Tibial nerve (tissue), 4 donors: ENCODE measurements around the gene GGACT.

Source experiments
- EP300 ChIP-seq, 2 donors: sonication (generic); formaldehyde crosslinking; IDR thresholded peaks; one replicate each; pipeline ENCODE4 v1.6.1; 2017; ENCODE audit warnings: antibody characterized with exemption in 2 of 2, mild to moderate bottlenecking in 1 of 2
- POLR2A ChIP-seq, 2 donors: fragments of 450-650 bp; IDR thresholded peaks; one replicate each; pipeline ENCODE4 v1.6.1; 2017; ENCODE audit warnings: antibody characterized with exemption in 2 of 2, mild to moderate bottlenecking in 2 of 2, moderate library complexity in 2 of 2
- TF ChIP-seq, protein P1 (sequence below), 5 experiments: fragments of 200-600 bp in 3 of 5; fragments of 450-650 bp in 2 of 5; sonication (generic) in 3 of 5; IDR thresholded peaks; one replicate each; pipeline ENCODE4 v1.5.1; 2016 to 2019; ENCODE audit warnings: antibody characterized with exemption in 5 of 5, mild to moderate bottlenecking in 3 of 5, moderate library complexity in 2 of 5

DNA sequence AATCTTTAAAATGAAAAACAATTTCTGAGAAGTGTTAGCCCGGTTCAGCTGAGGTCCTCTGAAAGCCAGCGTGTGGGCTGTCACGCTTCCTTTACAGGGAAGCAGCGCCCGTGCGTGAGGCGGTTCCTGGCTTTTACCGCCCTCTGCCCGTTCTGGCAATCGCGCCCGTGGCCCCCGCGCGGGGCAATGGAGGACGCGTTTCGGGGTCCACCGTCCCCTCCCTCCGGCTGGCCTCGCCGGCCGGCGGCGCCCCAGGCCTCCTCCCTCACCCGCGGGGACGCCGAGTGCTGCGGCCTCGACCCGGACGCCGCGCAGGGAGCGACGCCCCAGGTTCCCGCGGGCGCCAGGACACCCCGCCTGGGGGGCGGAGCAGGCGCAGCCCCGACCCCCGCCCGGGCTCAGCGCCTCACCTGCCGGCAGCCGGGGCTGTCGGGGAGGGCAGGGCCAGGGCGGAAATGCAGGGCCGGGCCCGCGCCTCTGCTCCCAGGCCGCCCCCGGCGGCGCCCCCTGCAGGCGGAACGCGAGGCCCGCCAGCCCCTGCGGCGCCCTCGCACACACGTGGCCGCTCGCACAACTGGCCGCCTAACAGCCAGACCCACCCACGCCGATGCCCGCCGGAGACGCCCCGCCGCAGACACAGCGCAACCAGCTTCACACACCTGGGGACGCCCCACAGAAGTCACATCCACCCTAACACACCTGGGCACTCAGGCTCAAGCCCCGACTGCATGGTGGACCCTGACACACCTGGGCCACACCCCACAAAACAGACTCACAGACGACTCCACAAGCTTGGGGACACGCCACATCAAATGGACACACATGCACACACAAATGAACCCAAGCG, at the start of gene GGACT:
- no peak for TF ChIP-seq EP300 (IDR thresholded peaks at IDR 0.05)
- TF ChIP-seq, protein P1, sequence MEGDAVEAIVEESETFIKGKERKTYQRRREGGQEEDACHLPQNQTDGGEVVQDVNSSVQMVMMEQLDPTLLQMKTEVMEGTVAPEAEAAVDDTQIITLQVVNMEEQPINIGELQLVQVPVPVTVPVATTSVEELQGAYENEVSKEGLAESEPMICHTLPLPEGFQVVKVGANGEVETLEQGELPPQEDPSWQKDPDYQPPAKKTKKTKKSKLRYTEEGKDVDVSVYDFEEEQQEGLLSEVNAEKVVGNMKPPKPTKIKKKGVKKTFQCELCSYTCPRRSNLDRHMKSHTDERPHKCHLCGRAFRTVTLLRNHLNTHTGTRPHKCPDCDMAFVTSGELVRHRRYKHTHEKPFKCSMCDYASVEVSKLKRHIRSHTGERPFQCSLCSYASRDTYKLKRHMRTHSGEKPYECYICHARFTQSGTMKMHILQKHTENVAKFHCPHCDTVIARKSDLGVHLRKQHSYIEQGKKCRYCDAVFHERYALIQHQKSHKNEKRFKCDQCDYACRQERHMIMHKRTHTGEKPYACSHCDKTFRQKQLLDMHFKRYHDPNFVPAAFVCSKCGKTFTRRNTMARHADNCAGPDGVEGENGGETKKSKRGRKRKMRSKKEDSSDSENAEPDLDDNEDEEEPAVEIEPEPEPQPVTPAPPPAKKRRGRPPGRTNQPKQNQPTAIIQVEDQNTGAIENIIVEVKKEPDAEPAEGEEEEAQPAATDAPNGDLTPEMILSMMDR (IDR thresholded peaks at IDR 0.05): peak; percentile 72 to 89 (median 80)
- TF ChIP-seq POLR2A (IDR thresholded peaks at IDR 0.05): no peak
